Measurements from ENCODE around the gene DOCK4. TPM values are rescaled to one million over a fixed set of nuclear protein-coding genes. Genes with fewer than 3 reads are reported as not detected.

The DOCK4 gene
- total and polyA plus RNA-seq, 2 donors from 2014 or later = 3.2 to 38.9 TPM

GRCh38 chr7:112073530-112073929 is 132.7 kb downstream of the DOCK4 start:
- no peak for FAIRE-seq

GRCh38 chr7:112072541-112073245 is 133.5 kb downstream of the DOCK4 start:
- peaks cover under 1 to 2% (median under 1%) of the 10 kb centered on the region in 3 donors for H3K4me1 ChIP-seq (ENCODE audit: control insufficient read depth in 2 of 3, insufficient read depth in 2 of 3, low read depth in 1 of 3, low read length in 3 of 3)
- H3K4me3 ChIP-seq (ENCODE audit: low read length in 3 of 3) = no peak overlapping the region
- H3K9me3 ChIP-seq (ENCODE audit: control insufficient read depth in 2 of 3, insufficient read depth in 1 of 3, low read length in 3 of 3) = no peaks in the 10 kb centered on the region
- intact Hi-C loops (cut with DNase I) = no loop called here
- H3K9ac ChIP-seq (ENCODE audit: low read length in 3 of 3) = no peak overlapping the region
- no peak overlapping the region for H3K27ac ChIP-seq (ENCODE audit: low read depth in 2 of 2, low read length in 2 of 2)
- FAIRE-seq (no peak), DNase-seq (no peak)
- H3K27me3 ChIP-seq (ENCODE audit: control insufficient read depth, insufficient read depth, low read length) = no peaks in the 10 kb centered on the region
- TF ChIP-seq CTCF (IDR thresholded peaks at IDR 0.05; ENCODE audit: borderline replicate concordance, extremely low read depth, insufficient read depth) = no peak
- H3K36me3 ChIP-seq (ENCODE audit: control insufficient read depth in 2 of 3, insufficient read depth in 3 of 3, low read length in 3 of 3) = no peaks in the 10 kb centered on the region

More at GRCh38 chr7:112073530-112073929, 132.7 kb downstream of the DOCK4 start:
- TF ChIP-seq CTCF (IDR thresholded peaks at IDR 0.05; ENCODE audit: borderline replicate concordance, extremely low read depth, insufficient read depth) = no peak
- Histone ChIP-seq H3K9me3 (ENCODE audit: control insufficient read depth in 2 of 3, insufficient read depth in 1 of 3, low read length in 3 of 3) (no peaks in the 10 kb centered on the region), H3K36me3 (ENCODE audit: control insufficient read depth in 2 of 3, insufficient read depth in 3 of 3, low read length in 3 of 3) (no peaks in the 10 kb centered on the region), H3K4me1 (ENCODE audit: control insufficient read depth in 2 of 3, insufficient read depth in 2 of 3, low read depth in 1 of 3, low read length in 3 of 3) (peaks cover 0 to 2% (median 0%) of the 10 kb centered on the region in 3 donors), H3K27me3 (ENCODE audit: control insufficient read depth, insufficient read depth, low read length) (no peaks in the 10 kb centered on the region), H3K4me3 (ENCODE audit: low read length in 3 of 3) (no peak overlapping the region), H3K27ac (ENCODE audit: low read depth in 2 of 2, low read length in 2 of 2) (no peak overlapping the region), H3K9ac (ENCODE audit: low read length in 3 of 3) (no peak overlapping the region)
- no peak for DNase-seq
- intact Hi-C loops (cut with DNase I) = no loop called here

GRCh38 chr7:112071856-112072255 is 134.3 kb downstream of the DOCK4 start:
- TF ChIP-seq CTCF (IDR thresholded peaks at IDR 0.05; ENCODE audit: borderline replicate concordance, extremely low read depth, insufficient read depth) = no peak
- Histone ChIP-seq H3K4me3 (ENCODE audit: low read length in 3 of 3) (no peak overlapping the region), H3K27me3 (ENCODE audit: control insufficient read depth, insufficient read depth, low read length) (no peaks in the 10 kb centered on the region), H3K36me3 (ENCODE audit: control insufficient read depth in 2 of 3, insufficient read depth in 3 of 3, low read length in 3 of 3) (no peaks in the 10 kb centered on the region), H3K27ac (ENCODE audit: low read depth in 2 of 2, low read length in 2 of 2) (no peak overlapping the region), H3K4me1 (ENCODE audit: control insufficient read depth in 2 of 3, insufficient read depth in 2 of 3, low read depth in 1 of 3, low read length in 3 of 3) (peaks cover 4 to 7% (median 4%) of the 10 kb centered on the region in 3 donors), H3K9me3 (ENCODE audit: control insufficient read depth in 2 of 3, insufficient read depth in 1 of 3, low read length in 3 of 3) (no peaks in the 10 kb centered on the region), H3K9ac (ENCODE audit: low read length in 3 of 3) (no peak overlapping the region)
- FAIRE-seq (no peak), DNase-seq (no peak)
- intact Hi-C loops (cut with DNase I) = no loop called here

All from kidney (tissue), 14 donors.